Measurements from ENCODE around the gene ARFGAP1. TPM values are rescaled to one million over a fixed set of nuclear protein-coding genes. Genes with fewer than 3 reads are reported as not detected.

ARFGAP1 gene
- total and polyA plus RNA-seq, 2 donors from 2014 or later = 40.4 to 84.3 TPM

GRCh38 chr20:63292292-63292701 lies 19.7 kb downstream of the ARFGAP1 start:
- FAIRE-seq (no peak), DNase-seq (no peak)
- Histone ChIP-seq H3K27me3 (ENCODE audit: control insufficient read depth, insufficient read depth, low read length) (peaks cover 3% of the 10 kb centered on the region), H3K27ac (ENCODE audit: low read depth in 2 of 2, low read length in 2 of 2) (no peak overlapping the region), H3K9ac (ENCODE audit: low read length in 3 of 3) (no peak overlapping the region), H3K4me1 (ENCODE audit: control insufficient read depth in 2 of 3, insufficient read depth in 2 of 3, low read depth in 1 of 3, low read length in 3 of 3) (peaks cover 0 to 3% (median 0%) of the 10 kb centered on the region in 3 donors), H3K9me3 (ENCODE audit: control insufficient read depth in 2 of 3, insufficient read depth in 1 of 3, low read length in 3 of 3) (no peaks in the 10 kb centered on the region), H3K36me3 (ENCODE audit: control insufficient read depth in 2 of 3, insufficient read depth in 3 of 3, low read length in 3 of 3) (no peaks in the 10 kb centered on the region), H3K4me3 (ENCODE audit: low read length in 3 of 3) (no peak overlapping the region)
- intact Hi-C loops (cut with DNase I) = no loop called here
- no peak for TF ChIP-seq CTCF (IDR thresholded peaks at IDR 0.05; ENCODE audit: borderline replicate concordance, extremely low read depth, insufficient read depth)

GRCh38 chr20:63292904-63293303 lies 20.3 kb downstream of the ARFGAP1 start, which contains the start of gene COL20A1:
Gene COL20A1 (plus strand): TSS chr20:63293186. CDS start chr20:63295108, 1,922 bp downstream.
- H3K9me3 ChIP-seq (ENCODE audit: control insufficient read depth in 2 of 3, insufficient read depth in 1 of 3, low read length in 3 of 3) = no peaks in the 10 kb centered on the region
- H3K4me1 ChIP-seq (ENCODE audit: control insufficient read depth in 2 of 3, insufficient read depth in 2 of 3, low read depth in 1 of 3, low read length in 3 of 3) = peaks cover 0 to 3% (median 0%) of the 10 kb centered on the region in 3 donors
- no peak within 1 kb of the TSS for H3K4me3 ChIP-seq (ENCODE audit: low read length in 3 of 3)
- H3K36me3 ChIP-seq (ENCODE audit: control insufficient read depth in 2 of 3, insufficient read depth in 3 of 3, low read length in 3 of 3) = no peaks in the 10 kb centered on the region
- no peak for DNase-seq
- H3K27me3 ChIP-seq (ENCODE audit: control insufficient read depth, insufficient read depth, low read length) = peaks cover 3% of the 10 kb centered on the region
- H3K27ac ChIP-seq (ENCODE audit: low read depth in 2 of 2, low read length in 2 of 2) = no peak within 1 kb of the TSS
- no peak for TF ChIP-seq CTCF (IDR thresholded peaks at IDR 0.05; ENCODE audit: borderline replicate concordance, extremely low read depth, insufficient read depth)
- intact Hi-C loops (cut with DNase I) = no loop called here
- no peak within 1 kb of the TSS for H3K9ac ChIP-seq (ENCODE audit: low read length in 3 of 3)
- no peak for FAIRE-seq

- Histone ChIP-seq H3K36me3 (ENCODE audit: control insufficient read depth in 2 of 3, insufficient read depth in 3 of 3, low read length in 3 of 3) (no peaks in the 10 kb centered on the region), H3K9me3 (ENCODE audit: control insufficient read depth in 2 of 3, insufficient read depth in 1 of 3, low read length in 3 of 3) (no peaks in the 10 kb centered on the region), H3K4me1 (ENCODE audit: control insufficient read depth in 2 of 3, insufficient read depth in 2 of 3, low read depth in 1 of 3, low read length in 3 of 3) (peaks cover 0 to 3% (median 0%) of the 10 kb centered on the region in 3 donors), H3K9ac (ENCODE audit: low read length in 3 of 3) (no peak overlapping the region), H3K27ac (ENCODE audit: low read depth in 2 of 2, low read length in 2 of 2) (no peak overlapping the region), H3K27me3 (ENCODE audit: control insufficient read depth, insufficient read depth, low read length) (peaks cover 3% of the 10 kb centered on the region), H3K4me3 (ENCODE audit: low read length in 3 of 3) (no peak overlapping the region)
- DNase-seq = peak in 1 of 5 donors; percentile 47
- intact Hi-C loops (cut with DNase I) = no loop called here
- no peak for FAIRE-seq
- TF ChIP-seq CTCF (IDR thresholded peaks at IDR 0.05; ENCODE audit: borderline replicate concordance, extremely low read depth, insufficient read depth) = no peak
Observed at GRCh38 chr20:63293456-63293855, 20.8 kb downstream of the ARFGAP1 start.
